Fibroblast of skin of left biceps (primary cell): ENCODE results near the gene PPP2R2C.

Source experiments
- DNase-seq, 2 experiments: peaks; one replicate each; pipeline ENCODE4 v3.0.0-alpha.2; 2013; ENCODE audit warnings: low read depth in 2 of 2

The PPP2R2C gene

DNA sequence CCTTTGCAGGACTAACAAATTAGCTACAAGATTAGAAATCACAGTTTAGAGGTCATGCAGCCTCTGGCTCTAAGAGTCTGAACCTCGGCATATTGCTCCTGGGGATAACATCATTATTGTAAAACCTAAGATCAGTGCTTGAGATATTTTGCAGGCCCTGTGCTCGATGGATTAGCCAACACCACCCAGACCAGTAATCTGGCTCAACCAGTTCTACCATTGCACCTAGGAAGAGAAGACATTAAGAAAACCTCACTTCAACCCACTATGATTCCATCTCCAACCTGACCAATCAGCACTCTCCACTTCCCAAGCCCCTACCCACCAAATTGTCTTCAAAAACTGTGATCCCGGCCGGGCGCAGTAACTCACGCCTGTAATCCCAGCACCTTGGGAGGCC lies 159.2 kb downstream of the PPP2R2C start:
- no peak for DNase-seq

DNA sequence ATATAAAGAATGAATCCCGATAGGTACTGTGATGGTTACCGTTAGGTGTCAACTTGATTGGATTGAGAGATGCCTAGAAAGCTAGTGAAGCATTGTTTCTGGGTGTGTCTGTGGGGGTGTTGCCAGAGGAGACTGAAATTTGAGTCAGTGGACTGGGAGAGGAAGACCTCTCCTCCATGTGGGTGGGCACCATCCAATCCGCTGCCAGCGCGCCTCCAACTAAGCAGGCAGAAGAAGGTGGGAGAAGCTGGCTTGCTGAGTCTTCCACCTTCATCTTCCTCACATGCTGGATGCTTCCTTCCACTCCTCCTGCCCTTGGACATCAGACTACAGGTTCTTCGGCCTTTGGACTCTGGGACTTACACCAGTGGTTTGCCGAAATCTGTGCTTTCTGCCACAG lies 162.6 kb downstream of the PPP2R2C start:
- no peak for DNase-seq

DNA sequence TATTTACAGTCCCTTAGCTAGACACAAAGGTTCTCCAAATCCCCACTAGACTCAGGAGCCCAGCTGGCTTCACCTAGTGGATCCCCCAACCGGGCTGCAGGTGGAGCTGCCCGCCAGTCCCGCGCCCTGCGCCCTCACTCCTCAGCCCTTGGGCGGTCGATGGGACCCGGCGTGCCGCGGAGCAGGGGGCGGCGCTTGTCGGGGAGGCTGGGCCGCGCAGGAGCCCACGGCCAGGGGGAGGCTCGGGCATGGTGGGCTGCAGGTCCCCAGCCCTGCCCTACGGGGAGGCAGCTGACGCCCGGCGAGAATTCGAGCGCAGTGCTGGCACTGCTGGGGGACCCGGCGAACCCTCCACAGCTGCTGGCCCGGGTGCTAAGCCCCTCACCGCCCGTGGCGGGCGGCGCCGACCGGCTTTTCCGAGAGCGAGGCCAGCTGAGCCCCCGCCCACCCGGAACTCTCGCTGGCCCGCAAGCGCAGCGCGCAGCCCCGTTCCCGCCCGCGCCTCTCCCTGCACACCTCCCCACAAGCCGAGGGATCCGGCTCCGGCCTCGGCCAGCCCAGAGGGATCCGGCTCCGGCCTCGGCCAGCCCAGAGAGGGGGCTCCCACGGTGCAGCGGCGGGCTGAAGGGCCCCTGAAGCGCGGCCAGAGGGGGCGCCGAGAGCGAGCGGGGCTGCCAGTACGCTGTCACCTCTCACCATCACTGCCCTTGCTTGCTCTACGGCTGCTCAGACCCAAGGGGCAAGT lies 163.3 kb downstream of the PPP2R2C start:
- no peak for DNase-seq

DNA sequence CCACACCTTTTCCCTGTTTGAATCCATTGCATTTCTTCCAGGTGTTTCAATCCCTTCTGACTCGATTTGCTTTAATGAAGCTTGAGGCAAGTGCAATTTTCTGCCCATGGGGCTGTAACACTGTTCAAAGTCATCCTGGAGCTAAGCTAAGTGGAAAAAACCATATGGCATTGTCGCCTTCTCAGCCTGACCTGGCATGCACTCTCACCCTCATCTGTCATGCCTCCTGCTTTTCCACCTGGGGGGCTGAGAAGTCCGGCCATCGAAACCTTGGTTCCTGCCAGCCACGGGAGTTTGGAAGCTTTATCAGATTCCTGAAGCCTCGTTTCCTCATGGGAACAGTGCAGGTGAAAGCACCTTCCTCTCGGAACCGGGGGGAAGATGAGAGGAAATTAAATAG lies 164.5 kb downstream of the PPP2R2C start:
- DNase-seq, result no peak

DNA sequence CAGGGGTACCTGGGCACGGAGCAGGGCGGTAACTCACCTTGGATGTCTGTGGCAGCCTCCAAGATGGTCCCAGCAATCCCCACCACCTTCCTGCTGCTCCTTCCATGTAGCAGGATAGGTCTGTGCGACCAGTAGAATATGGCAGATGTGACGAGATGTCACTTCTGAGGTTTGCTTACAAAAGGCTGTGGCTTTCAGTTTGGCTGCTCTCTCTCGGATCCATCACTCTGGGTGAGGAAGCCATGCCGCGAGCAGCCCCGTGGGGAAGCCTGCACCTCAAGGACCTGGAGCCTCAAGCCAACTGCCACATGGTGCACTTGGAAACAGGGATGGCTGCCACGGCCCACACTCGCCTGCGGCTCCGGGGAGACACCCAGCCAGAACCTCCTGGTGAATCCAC lies 165.2 kb downstream of the PPP2R2C start:
- no peak for DNase-seq

DNA sequence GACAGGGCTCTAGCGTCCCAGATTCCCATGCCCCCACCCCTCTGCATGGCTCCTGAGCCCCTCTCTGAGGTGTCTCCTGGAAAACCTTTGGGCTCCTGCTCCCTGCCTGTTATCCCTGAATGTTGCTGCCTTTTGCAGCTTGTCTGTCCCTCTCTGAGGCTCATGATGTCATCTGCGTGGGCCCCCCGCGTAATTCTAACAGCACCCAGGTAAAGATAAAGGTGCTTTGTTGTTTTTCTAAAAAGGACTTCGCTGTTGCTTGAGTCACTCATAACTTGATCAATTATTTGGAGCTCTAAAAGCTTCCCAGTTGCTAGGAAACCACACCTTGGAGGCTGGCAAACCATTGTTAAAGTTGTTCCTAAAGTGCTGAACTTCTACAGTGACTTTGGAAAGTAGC lies 166.1 kb downstream of the PPP2R2C start:
- no peak for DNase-seq

DNA sequence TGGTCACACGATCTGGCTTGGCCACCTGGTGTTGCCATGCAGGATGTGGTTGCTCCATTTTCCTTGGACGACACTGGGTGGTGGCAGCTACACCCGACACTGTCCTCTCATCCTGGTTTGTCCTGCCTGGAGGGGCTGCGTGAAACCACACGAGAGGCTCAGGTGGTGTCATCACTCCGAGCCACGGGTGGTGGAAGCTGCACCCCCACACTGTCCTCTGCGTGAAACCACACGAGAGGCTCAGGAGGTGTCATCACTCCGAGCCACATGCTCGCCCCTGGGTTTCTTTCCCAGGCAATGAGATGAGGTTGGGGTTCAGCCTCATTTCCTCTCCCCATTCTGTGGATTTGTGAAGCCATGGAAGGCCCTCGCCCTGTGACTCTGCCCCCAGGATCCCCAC lies 168.5 kb downstream of the PPP2R2C start:
- no peak for DNase-seq

DNA sequence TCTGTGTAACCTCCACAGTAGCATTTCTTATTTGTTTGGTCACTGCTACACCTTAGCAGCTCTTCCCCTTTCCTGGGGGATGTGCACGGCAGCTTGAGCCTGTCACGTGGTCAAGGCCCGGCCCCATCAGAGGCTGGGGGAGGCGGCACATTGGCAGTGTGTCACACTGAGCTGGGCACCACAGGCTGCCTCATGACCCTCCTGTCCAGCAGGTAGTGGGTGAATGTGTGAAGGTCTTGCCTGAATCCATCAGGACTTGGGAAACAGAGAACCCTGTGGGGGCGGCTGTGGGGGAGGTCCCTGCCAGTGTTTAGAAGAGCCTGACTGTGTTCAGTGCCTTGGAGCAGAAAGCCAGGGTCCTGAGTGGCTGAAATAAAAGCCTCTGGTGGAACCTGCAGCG lies 169.5 kb downstream of the PPP2R2C start:
- no peak for DNase-seq

DNA sequence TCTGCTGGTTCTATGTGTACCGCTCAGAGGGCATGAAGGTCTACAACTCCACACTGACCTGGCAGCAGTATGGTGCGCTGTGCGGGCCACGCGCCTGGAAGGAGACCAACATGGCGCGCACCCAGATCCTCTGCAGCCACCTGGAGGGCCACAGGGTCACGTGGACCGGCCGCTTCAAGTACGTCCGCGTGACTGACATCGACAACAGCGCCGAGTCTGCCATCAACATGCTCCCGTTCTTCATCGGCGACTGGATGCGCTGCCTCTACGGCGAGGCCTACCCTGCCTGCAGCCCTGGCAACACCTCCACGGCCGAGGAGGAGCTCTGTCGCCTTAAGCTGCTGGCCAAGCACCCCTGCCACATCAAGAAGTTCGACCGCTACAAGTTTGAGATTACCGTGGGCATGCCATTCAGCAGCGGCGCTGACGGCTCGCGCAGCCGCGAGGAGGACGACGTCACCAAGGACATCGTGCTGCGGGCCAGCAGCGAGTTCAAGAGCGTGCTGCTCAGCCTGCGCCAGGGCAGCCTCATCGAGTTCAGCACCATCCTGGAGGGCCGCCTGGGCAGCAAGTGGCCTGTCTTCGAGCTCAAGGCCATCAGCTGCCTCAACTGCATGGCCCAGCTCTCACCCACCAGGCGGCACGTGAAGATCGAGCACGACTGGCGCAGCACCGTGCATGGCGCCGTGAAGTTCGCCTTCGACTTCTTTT lies 170.5 kb downstream of the PPP2R2C start:
- DNase-seq, result no peak

DNA sequence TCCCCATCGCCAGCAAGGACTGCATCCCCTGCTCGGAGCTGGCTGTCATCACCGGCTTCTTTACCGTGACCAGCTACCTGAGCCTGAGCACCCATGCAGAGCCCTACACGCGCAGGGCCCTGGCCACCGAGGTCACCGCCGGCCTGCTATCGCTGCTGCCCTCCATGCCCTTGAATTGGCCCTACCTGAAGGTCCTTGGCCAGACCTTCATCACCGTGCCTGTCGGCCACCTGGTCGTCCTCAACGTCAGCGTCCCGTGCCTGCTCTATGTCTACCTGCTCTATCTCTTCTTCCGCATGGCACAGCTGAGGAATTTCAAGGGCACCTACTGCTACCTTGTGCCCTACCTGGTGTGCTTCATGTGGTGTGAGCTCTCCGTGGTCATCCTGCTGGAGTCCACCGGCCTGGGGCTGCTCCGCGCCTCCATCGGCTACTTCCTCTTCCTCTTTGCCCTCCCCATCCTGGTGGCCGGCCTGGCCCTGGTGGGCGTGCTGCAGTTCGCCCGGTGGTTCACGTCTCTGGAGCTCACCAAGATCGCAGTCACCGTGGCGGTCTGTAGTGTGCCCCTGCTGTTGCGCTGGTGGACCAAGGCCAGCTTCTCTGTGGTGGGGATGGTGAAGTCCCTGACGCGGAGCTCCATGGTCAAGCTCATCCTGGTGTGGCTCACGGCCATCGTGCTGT lies 171.2 kb downstream of the PPP2R2C start:
- no peak for DNase-seq

DNA sequence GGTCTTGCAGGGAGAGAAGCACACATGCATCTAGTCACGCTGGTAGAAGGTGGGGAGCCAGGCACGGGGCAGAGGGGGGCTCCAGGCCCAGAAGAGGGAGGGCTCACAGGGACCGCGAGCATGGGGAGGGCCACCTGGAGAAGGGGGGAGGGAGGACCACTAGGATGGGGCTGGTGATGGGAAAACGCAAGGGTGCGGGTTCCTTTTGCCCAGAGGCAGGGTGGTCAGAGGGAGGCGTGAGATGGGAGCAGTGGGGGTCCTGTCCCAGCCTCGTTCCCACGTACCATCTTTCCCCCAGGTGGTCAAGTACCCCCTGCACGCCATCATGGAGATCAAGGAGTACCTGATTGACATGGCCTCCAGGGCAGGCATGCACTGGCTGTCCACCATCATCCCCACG lies 172.1 kb downstream of the PPP2R2C start:
- no peak for DNase-seq

DNA sequence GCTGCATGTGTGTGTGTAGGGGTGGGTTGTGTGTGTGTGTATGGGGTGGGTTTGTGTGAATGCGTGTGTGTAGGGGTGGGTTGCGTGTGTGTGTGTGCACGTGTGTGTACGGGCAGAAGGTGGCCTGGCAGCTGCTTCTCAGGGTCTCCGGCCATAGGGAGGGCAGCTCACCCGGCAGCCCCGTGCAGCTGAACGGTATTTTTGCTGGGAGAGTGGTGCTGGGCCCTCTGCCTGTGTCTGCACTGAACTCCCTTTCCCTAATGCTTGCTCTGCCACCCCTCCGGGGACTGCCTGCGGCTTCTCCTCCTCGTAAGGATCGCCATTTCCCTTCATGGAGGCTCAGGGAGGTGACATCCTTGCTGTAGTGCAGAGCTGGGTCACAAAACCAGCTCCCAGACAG lies 172.5 kb downstream of the PPP2R2C start:
- no peak for DNase-seq

DNA sequence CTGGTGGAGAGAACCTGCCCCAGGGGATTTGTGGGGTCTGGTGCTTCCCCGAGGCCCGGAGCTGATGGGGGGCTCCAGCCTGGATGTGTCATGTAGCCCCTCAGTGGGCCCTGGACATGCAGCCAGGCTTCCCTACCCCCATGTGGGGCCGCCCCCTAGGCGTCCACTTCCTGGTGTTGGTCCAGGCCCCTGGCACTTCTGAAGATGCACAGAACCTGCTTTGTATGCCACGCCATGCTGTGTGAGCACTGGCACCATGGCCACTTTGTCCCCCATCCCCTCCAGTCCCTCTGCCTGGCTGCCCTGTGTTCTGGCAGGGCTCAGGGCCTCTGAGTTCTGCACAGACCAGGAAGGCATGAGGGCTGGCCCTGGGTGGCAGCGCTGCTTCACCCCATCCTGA lies 173.6 kb downstream of the PPP2R2C start:
- no peak for DNase-seq

DNA sequence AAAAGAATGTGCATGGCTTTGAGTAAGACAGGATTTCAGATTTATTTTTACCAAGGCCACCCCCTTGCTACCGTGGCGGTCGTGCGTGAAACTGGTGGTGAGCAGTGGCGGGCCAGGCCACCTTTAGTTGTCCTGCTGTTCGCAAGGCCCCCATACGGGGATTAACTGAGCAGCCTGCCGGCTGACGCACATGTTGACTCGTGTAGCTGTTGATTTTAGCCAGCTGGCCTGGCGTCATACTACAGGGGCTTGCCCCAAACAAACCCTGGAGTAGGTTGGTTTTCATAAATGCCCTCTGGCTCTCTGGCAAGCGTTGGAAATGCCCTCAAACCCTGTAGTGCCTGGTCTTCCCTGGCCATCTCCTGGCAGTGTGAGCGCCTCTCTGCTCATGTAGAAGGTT lies 174.4 kb downstream of the PPP2R2C start:
- no peak for DNase-seq

DNA sequence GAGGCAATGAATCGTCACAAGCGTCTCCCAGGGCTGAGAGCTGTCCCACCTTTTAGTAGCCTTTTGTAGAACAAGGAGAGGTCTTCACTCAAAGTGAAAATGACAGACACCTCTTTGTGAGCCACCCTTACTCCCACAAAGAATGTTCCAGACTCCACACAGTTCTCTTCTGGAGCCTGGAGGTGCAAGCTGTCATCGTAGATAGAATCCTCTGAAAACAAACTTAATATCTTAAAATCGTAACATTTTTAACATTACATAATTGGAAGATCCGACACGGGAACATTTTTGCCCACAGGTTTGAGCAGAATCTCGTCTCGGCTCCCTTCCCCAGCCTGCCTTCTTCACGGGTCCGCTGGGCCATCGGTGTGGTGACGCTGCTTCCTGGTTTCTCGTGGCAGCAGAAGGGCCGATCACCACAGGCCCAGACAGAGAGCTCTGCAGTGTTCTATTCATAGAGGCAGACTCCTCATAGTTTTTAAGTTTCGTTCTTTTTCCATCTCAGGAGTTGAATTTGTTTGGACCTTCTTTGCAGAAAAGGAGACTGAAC lies 175.1 kb downstream of the PPP2R2C start:
- no peak for DNase-seq

DNA sequence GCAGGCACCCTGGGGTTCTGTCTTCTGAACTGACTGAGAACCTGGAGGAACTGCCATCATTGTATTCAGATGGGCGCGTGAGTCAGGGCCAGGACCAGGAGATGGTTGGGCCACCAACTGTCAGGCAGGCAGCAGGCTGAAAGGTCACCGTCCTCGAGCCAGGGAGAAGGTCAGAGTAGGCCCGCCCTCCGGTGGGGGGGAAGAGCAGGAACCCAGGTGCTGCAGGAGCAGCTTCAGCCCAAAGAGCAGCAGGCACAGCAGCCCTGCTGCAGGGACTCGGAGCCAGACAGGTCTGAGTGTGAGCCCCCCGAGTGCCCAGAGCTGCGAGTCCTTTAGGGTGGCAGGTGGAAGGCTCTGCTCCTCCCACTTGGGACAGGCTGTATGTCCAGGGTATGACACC lies 176.4 kb downstream of the PPP2R2C start:
- DNase-seq, result no peak

DNA sequence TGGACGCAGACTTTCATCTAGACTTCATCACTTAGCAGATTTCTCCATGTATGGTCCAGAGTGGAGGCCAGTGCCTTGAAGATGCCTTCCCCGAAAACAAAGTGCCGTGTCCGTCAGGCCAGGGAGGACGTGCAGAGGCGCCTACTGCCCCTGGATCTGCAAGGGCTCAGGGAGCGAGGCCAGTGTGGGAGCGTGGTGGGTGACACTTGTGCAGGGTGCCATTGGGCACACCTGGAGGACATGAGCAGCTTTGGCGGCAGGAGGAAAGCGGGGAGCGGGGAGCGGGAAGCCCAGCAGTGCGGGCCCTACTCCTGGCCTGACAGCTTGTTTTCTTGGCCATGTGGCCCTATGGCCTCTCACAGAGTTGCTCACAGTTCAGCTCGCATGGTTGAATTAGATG lies 176.9 kb downstream of the PPP2R2C start:
- no peak for DNase-seq

DNA sequence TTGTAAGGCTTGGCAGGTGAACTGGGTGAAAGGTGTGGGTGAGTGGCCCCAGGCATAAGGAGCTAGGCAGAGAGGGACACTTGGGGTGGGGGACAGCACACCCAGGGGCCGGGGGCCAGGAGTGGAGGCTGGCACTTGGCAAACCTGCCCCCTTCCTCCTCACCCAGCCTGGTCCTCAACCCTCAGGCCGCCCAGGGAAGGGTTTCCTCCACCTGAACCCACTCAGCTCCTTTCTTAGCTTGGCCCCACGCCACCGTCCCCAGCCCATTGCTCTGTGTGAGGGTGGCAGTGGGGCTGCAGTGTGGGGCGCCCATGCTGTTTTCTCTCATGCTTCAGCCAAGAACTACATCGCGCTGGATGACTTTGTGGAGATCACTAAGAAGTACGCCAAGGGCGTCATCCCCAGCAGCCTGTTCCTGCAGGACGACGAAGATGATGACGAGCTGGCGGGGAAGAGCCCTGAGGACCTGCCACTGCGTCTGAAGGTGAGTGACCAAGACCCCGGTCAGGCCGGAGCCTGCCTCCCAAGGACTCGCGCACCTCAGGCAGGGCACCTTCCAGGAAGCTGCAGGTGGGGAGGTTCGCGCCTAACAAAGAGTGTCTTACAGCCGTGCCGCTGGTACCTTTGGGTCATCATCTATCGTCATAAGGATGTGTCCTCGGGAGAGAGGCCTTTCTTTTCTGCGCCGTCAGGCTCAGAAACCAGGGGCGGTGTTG lies 177.6 kb downstream of the PPP2R2C start:
- no peak for DNase-seq

DNA sequence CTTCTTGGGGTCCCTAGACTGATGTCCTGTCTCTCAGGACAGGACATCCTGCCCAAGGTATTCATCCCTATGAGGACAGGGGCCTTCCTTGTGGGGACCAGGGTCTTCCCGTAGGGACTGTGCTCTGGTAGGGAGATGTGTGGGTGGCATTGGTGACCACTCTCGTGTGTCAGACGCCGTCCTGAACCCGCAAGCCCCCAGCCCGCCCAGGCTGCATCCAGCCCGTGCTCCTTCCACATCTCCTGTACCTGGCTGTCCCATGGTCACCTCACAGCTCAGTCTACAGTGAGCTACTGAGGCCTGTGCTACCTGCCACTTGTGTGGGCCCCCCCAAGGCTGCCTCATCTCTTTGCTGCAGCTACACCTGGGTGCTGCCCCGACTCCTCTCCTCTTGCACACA lies 178.8 kb downstream of the PPP2R2C start:
- DNase-seq, result no peak

DNA sequence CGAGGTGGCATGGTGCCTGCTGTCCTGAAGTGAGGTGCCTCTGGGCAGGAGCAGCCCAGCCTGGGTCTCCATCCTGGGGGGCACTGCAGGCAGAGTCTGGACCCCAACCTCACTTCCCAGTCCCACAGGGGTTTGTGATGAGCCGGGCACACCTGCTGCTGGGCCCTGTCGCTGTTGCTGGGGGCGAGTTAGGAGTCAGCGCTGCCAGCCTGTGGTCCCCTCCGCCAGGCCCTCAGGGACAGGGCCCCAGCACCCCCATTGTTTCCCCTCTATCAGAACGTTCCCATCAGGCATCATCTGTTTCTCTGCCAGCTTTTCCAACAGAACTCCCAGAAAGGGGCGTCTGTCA lies 179.3 kb downstream of the PPP2R2C start:
- DNase-seq, result no peak

DNA sequence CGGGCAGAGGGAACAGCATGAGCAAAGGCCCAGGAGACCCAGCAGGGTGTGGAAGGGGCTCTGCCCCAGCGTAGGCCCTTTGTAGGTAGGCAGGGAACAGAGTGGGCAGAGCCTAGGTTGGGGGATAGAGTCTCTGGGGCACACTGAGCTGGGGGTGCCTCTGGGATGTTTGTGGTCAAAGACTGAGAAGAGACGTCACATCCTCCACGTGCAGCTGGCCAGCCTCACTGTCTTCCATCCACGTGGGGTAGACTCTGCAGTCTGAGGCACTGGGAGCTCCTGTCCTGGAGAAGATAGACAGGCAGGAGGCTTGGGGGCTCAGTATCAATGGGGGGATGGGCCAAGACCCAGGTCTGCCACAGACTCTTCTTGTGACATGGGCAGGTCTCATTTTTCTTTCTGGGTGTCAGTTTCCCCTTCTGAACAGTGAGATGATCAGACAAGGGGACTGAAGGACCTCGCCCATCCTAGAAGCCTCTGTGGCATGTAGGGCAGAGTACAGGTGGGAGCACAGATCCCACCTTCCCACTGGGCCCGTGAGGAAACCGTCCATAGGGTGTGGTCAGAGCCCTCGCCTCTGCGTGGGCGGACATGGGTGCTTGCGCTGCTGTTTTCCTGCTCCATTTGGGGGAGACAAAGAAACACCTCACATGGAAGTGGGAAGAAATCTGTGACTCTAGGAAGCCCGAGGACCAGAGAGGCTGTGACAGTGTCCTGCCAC lies 179.9 kb downstream of the PPP2R2C start:
- no peak for DNase-seq
